ENCODE data around the gene HMGCR. TPM values are rescaled to one million over a fixed set of nuclear protein-coding genes. Genes with fewer than 3 reads are reported as not detected.

The HMGCR gene
- total and polyA plus RNA-seq, 2 of the 8 experiments (the other 6 are each of a cell fraction or from before 2014, with no cell fraction given) = 45.8 to 199 TPM

DNA sequence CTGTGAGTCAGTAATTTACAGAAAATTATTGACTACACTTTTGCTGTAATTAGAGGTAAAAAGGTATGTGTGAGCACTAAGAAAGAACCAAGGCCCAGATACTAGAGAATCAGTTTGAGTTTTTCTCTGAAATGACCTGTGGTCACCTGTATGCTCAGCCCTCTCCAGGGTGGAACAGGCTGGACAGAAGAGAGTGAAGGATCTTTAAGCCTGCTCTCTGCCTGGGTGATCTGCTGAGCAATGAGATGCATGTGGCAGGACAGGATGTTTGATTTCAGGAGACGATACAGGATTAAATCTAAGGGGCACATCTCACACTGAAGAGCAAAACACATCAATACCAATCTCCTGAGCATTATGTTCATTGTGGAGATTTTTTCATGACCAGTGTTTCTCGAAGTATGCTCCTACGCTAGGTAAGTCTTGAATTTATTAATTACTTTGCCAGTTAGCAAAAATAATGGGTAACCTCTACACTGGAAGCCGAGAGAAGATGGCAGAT is 25.5 kb downstream of the HMGCR start:
- no peaks in the 10 kb centered on the region for H3K4me1 ChIP-seq (replicated peaks in 1 of 4; ENCODE audit: control insufficient read depth in 3 of 4, insufficient read depth in 4 of 4, low read length in 3 of 4)
- H3K4me2 ChIP-seq (ENCODE audit: insufficient read depth in 1 of 2, low read depth in 2 of 2, low read length in 2 of 2) = no peak overlapping the region
- no peak overlapping the region for H3K9ac ChIP-seq (replicated peaks in 1 of 4; ENCODE audit: extremely low read depth in 1 of 4, low read depth in 3 of 4, low read length in 3 of 4)
- no peaks in the 10 kb centered on the region for H3K9me3 ChIP-seq (ENCODE audit: insufficient read depth in 2 of 2, low read depth in 1 of 2, low read length in 1 of 2)
- no peak overlapping the region for H2BK15ac ChIP-seq (ENCODE audit: low read length)
- H2BK120ac ChIP-seq (replicated peaks; ENCODE audit: low read depth, low read length) = no peak overlapping the region
- H2BK5ac ChIP-seq (ENCODE audit: low read depth, low read length) = no peak overlapping the region
- no peak overlapping the region for H3K18ac ChIP-seq (ENCODE audit: extremely low read depth, low read length)
- no peaks in the 10 kb centered on the region for H3K27me3 ChIP-seq (replicated peaks in 1 of 4; ENCODE audit: control insufficient read depth in 3 of 4, extremely low read depth in 1 of 4, insufficient read depth in 3 of 4, low read length in 3 of 4)
- WGBS, 2 experiments (ENCODE audit: extremely low coverage in 1 of 2, insufficient coverage in 1 of 2, insufficient read length in 1 of 2, insufficient replicate concordance in 2 of 2, low coverage in 1 of 2, low lambda C conversion rate in 2 of 2, missing lambda C conversion rate in 1 of 2) = 93% methylated on average over 4 of the region's 4 CpGs; no CpG with 5 or more reads in 1 of the 2 experiments
- no peak overlapping the region for H4K5ac ChIP-seq (ENCODE audit: insufficient read length, low read depth, low read length)
- no peaks in the 10 kb centered on the region for H3K79me2 ChIP-seq (ENCODE audit: control insufficient read depth in 1 of 2, insufficient read depth in 2 of 2, low read length in 2 of 2)
- H2AFZ ChIP-seq (ENCODE audit: low read length) = no peak overlapping the region
- peaks cover 4 to 9% of the 10 kb centered on the region in 2 experiments for H4K20me1 ChIP-seq (replicated peaks in 1 of 2; ENCODE audit: control insufficient read depth in 1 of 2, insufficient read depth in 2 of 2, low read length in 2 of 2)
- H3K36me3 ChIP-seq (ENCODE audit: control insufficient read depth in 2 of 4, insufficient read depth in 4 of 4, low read length in 3 of 4) = peaks cover 21 to 53% (median 36%) of the 10 kb centered on the region in 4 experiments
- DNase-seq (ENCODE audit: low read depth in 1 of 2, low spot score in 2 of 2) (no peak), FAIRE-seq (no peak)
- ChIA-PET CTCF (ENCODE audit: partially characterized antibody) (interaction anchor here (0.6 kb wide), 1 partner anchor 1490 kb away, joined by 5 read pairs; no protein-coding TSS in a partner anchor), POLR2A (ENCODE audit: partially characterized antibody) (interaction anchor here (0.6 to 1.5 kb wide), 3 partner anchors 11 to 361 kb away, joined by 3 to 5 read pairs (median 4); partner anchors contain the start of gene HMGCR)
- no peak overlapping the region for H2BK12ac ChIP-seq (ENCODE audit: low read depth, low read length)
- no peaks in the 10 kb centered on the region for H3K79me1 ChIP-seq (ENCODE audit: low read depth, low read length)
- H2AK5ac ChIP-seq (ENCODE audit: low read depth, low read length) = no peak overlapping the region
- H3K4me3 ChIP-seq (ENCODE audit: extremely low read depth in 1 of 4, insufficient read depth in 2 of 4, low read depth in 3 of 4, low read length in 4 of 4) = no peak overlapping the region
- TF ChIP-seq SP4 (IDR thresholded peaks at IDR 0.05; ENCODE audit: low read length) = no peak
- TF ChIP-seq CBX8 (IDR thresholded peaks at IDR 0.05; ENCODE audit: borderline replicate concordance, low read depth, low read length) = no peak
- no peak for TF ChIP-seq JUN (IDR thresholded peaks at IDR 0.05; ENCODE audit: low read depth, low read length)
- TF ChIP-seq, protein P1, sequence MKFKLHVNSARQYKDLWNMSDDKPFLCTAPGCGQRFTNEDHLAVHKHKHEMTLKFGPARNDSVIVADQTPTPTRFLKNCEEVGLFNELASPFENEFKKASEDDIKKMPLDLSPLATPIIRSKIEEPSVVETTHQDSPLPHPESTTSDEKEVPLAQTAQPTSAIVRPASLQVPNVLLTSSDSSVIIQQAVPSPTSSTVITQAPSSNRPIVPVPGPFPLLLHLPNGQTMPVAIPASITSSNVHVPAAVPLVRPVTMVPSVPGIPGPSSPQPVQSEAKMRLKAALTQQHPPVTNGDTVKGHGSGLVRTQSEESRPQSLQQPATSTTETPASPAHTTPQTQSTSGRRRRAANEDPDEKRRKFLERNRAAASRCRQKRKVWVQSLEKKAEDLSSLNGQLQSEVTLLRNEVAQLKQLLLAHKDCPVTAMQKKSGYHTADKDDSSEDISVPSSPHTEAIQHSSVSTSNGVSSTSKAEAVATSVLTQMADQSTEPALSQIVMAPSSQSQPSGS (IDR thresholded peaks at IDR 0.05; ENCODE audit: low read length) = no peak
- no peak for TF ChIP-seq CBX5 (IDR thresholded peaks at IDR 0.05; ENCODE audit: low read depth, low read length)
- TF ChIP-seq NANOG (IDR thresholded peaks at IDR 0.05; ENCODE audit: insufficient read depth, low read depth, low read length, poor library complexity, severe bottlenecking) = no peak
- TF ChIP-seq KDM1A (IDR thresholded peaks at IDR 0.05; ENCODE audit: borderline replicate concordance, low read length) = no peak
- 0 out of 2 replicates have a peak, but pooled peaks have one; percentile 34 for TF ChIP-seq POLR2AphosphoS5 (IDR thresholded peaks at IDR 0.05; ENCODE audit: low read depth, low read length)
- TF ChIP-seq POLR2A (IDR thresholded peaks at IDR 0.05; ENCODE audit: control extremely low read depth in 1 of 2, low read depth in 2 of 2, low read length in 2 of 2) = peak; percentile 53 to 59; a peak in 2 of 3 replicates
- TF ChIP-seq HDAC2 (IDR thresholded peaks at IDR 0.05; ENCODE audit: borderline replicate concordance in 1 of 2, low read depth in 2 of 2, low read length in 2 of 2) = no peak
- H3K23ac ChIP-seq (ENCODE audit: insufficient read length) = no peak overlapping the region
- H4K8ac ChIP-seq (ENCODE audit: extremely low read depth, insufficient read depth, low read length) = no peak overlapping the region
- no peak overlapping the region for H2BK20ac ChIP-seq (ENCODE audit: low read length)
- H3K27ac ChIP-seq (ENCODE audit: low read depth, low read length) = 0 out of 2 replicates have a peak overlapping the region, but pooled peaks have one; percentile 13
- no peak overlapping the region for H3K4ac ChIP-seq (replicated peaks; ENCODE audit: insufficient read length, low read depth, low read length)
- H3K14ac ChIP-seq (ENCODE audit: insufficient read length) = no peak overlapping the region
- H4K91ac ChIP-seq (replicated peaks; ENCODE audit: insufficient read length, low read length) = no peak overlapping the region
- no peak overlapping the region for H3K56ac ChIP-seq (replicated peaks; ENCODE audit: insufficient read length, low read depth, low read length)
- H3K23me2 ChIP-seq (ENCODE audit: low read depth, low read length) = no peaks in the 10 kb centered on the region
